Sciatic nerve (tissue), 2 donors: ENCODE results near the gene TSSC4. TPM values are rescaled to one million over a fixed set of nuclear protein-coding genes. Genes with fewer than 3 reads are reported as not detected.

Source experiments
- ATAC-seq: fragments of 200-7000 bp; cut with Tn5 transposase; one replicate; pipeline ENCODE4 v1.9.1; 2020; ENCODE audit warnings: mild to moderate bottlenecking, moderate library complexity
- DNase-seq: peaks from one replicate; pipeline ENCODE4 v3.0.0-alpha.2; 2020; ENCODE audit warnings: low spot score
- intact Hi-C: fragments of 100-400 bp; cut with DNase I; formaldehyde crosslinking; loops from one replicate; pipeline ENCODE4 v1.14.2; 2022
- total RNA-seq: library from RNA; stranded (reverse); fragmentation: NEBNext Ultra II Directional; extraction: Animal tissue kit (Norgen Biotek cat#: 25700); gene quantifications from one replicate; pipeline ENCODE4 v1.2.1, GENCODE V29; 2021
- donor health status: DM: no; HTN: no; CAD: no.
- donor health status: DM: no; HTN: no; CAD: no.

The TSSC4 gene
- total RNA-seq, 1 donor from 2014 or later, result 41.0 TPM

DNA sequence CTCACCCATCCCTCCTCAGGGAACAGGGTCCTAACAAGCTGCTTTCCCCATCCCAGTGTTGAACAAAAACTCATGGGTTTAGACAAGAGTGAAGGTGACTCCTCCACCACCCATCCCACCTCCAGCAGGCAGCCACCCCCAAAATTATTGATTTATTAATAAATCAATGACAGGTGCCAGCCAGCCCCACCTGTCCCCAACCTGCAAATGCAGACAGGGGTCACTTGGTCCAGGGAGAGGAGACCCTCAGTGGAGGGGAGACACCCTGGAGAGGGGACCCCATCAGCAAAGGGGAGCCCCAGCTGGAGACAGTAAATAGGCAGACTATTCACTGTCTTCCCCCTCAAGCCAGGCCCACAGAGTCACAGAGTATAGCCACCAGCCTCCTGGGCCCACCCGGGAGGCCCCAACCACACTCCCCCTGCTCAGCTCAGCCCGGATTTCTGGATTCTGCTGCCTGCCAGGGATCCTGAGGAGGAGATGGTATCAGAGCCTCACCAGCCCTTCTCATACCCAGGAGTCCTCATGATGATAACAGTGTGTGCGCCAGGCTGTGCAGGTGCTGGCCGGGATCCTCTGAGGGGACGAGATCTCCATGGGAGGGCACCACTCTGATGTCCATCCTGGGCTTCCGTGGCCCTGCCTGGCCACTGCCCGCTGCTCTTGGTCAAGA is 32.2 kb upstream of the TSSC4 start:
- no peak for DNase-seq
- intact Hi-C loops, result no loop called here
- ATAC-seq, result no peak

- DNase-seq (no peak), ATAC-seq (no peak)
- intact Hi-C loops, result no loop called here
Measured at GRCh38 chr11:2368851-2369180, 31.7 kb upstream of the TSSC4 start.

- intact Hi-C loops, result no loop called here
- ATAC-seq (no peak), DNase-seq (peak; percentile 49)
Measured at GRCh38 chr11:2369320-2369719, 31.2 kb upstream of the TSSC4 start.

DNA sequence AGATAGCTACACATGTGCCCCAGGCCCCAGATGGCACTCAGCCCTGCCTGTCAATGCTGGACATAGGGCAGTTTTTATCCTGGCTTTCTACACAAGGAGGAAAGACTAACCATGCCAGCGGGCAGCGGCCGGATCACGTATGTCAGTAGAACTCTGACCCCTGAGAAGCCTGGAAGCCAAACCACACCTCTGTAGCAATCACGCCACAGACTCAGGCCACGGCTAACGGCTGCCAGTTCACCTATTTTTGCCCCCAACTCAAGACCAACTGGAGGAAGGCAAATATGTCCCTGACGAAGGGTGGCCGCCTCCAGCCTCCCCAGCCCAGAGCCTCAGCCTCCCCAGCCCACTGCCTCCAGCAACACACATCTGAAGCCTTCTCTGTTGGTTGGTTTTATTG is 30.7 kb upstream of the TSSC4 start:
- intact Hi-C loops, result no loop called here
- ATAC-seq, result peak; percentile 9
- peak; percentile 50 for DNase-seq

DNA sequence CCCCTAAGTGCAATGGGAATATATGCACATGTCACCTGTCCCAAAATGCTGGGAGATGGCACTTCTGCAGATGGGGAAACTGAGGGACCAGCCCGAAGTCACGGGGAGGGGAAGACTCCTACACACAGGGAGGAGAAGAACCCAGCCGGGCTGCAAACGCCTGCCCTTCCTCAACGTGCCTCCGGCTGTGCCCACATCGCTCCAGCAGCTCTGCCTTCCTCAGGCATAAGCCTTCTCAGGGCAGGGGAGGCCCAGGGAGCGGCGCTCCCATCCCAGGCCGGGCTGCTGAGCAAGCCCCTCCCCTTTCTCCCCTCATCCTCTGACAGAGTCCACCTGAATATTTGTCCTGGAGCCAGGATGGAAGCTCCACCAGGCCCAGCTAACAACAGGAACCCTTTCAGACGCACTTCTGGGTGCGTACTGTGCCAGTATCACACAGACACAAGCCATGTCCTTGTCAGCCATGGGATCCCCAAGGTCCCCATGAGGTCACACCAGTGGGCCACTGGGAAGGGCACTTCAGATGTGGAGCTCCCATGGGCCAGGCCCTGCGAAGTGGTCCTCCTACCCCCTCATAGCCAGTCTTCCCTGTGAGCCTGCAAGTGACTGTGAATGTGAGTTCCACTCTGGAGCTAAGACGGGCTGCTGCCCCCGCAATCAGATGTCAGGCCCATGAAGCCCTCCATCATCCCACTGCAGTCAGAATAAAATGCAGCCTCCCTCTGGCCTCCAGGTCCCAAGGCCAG is 25.9 kb upstream of the TSSC4 start:
- intact Hi-C loops, result loop anchor here (5.0 kb wide), 1 partner anchor 67 kb away; no protein-coding TSS in a partner anchor
- DNase-seq (no peak), ATAC-seq (no peak)

DNA sequence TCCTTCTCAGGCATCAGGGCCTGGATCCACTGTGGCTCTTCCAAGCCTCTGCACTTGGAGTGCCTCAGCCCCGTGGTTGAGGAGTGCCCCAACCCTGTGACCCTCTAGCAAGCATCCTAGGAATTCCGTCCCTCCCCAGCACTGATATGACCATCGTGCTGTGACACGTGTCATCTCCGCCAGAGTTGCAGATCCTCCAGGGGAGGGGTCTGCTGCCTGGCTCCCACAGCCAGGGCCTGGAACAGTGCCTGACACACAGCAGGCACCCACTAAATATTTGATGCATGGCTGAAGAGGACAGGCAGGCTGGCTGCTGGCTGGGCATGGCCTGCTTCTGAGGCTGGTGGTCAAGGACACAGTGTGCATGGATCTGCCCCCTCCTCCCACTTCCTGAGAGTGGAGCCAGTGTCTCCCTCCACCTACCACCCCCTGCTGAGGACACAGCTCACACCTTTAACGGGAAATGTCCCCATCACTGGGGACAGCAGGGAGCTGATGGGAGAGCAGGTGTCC is 25.2 kb upstream of the TSSC4 start:
- intact Hi-C loops, result loop anchor here (5.0 kb wide), 1 partner anchor 68 kb away; no protein-coding TSS in a partner anchor
- no peak for DNase-seq
- ATAC-seq, result no peak

- DNase-seq (no peak), ATAC-seq (no peak)
- intact Hi-C loops, result loop anchor here (5.0 kb wide), 1 partner anchor 69 kb away; no protein-coding TSS in a partner anchor
Measured at GRCh38 chr11:2375964-2376551, 24.5 kb upstream of the TSSC4 start.

DNA sequence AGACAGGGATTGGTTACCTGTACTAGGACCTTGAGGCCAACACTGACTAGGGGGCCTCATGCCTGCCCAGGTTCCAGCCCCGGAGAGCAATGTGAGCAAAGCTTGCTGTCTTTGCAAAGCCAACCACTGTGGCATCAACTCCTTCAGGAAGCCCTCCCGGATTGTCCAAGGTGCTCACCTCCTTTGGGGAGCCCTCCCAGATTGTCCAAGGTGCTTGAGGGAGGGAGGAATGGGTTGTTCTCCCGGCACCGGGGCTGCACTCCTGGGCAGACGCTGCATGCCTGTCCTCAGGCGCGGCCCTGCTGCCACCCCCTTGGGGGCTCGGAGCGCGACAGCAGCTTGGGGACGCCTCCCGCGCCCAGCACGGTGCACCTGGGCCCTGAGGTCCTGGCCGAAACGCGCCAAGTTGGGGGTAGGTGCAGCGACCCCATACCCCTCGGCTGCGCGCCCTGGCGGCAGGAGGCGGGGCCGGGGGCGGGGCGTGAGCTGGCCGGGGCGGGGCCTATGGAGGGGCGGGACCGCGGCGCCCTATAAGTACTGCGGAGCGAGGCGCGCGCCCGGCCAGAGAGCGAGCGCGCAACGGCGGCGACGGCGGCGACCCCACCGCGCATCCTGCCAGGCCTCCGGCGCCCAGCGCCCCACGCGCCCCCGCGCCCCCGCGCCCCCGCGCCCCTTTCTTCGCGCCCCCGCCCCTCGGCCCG is 23.6 kb upstream of the TSSC4 start, which contains the start of gene CD81:
TSS of gene CD81 (plus strand) at position 560 of the 701 bp plus-strand sequence. CDS start 240 bp downstream, outside the sequence.
- ATAC-seq (peak; percentile 61), DNase-seq (peak; percentile 79)
- intact Hi-C loops, result loop anchor here (5.0 kb wide), 1 partner anchor 70 kb away; no protein-coding TSS in a partner anchor

DNA sequence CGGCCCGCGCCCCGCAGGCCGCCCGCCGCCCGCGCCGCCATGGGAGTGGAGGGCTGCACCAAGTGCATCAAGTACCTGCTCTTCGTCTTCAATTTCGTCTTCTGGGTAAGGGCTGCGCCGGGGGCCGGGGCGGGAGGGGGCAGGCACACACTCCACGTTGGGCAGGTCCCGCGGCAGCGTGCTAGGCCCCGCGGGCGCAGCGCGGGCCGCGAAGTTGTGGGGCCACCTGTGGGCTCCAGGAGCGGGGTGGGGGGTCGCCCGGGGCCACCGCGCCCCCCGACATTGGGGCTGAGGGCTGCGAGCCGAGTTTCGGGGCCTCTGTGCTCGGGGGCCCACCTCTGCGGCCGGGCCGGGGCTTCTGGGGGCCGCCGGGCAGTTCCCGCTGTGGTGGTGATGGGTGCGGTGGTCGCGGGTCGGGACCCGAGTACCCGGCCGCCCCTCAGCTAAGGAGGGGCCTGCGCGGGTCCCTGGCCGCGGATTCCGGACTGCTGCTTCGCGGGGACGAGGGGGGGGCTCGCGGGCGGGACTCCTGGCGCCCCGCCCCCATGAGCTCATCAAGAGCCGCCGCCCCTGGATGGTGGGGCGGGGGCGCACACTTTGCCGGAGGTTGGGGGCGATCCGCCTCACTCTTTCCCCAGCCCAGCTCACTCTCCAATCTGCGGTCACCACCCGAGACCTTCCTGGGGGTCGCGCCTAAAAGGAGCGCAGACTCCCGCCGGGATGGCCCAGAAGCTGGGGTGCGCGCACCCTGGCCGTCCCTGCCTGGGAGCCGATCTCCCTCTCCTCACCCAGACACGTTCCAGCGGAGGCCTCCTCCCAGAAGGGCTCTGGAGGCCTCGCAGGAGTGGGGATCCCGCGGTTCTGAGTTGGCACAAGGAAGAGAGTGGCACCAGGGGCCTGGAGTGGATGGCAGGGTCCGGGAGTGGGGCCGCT is 22.8 kb upstream of the TSSC4 start:
- DNase-seq, result peak; percentile 85
- peak; percentile 76 for ATAC-seq
- intact Hi-C loops, result loop anchor here (5.0 kb wide), 1 partner anchor 70 kb away; no protein-coding TSS in a partner anchor

DNA sequence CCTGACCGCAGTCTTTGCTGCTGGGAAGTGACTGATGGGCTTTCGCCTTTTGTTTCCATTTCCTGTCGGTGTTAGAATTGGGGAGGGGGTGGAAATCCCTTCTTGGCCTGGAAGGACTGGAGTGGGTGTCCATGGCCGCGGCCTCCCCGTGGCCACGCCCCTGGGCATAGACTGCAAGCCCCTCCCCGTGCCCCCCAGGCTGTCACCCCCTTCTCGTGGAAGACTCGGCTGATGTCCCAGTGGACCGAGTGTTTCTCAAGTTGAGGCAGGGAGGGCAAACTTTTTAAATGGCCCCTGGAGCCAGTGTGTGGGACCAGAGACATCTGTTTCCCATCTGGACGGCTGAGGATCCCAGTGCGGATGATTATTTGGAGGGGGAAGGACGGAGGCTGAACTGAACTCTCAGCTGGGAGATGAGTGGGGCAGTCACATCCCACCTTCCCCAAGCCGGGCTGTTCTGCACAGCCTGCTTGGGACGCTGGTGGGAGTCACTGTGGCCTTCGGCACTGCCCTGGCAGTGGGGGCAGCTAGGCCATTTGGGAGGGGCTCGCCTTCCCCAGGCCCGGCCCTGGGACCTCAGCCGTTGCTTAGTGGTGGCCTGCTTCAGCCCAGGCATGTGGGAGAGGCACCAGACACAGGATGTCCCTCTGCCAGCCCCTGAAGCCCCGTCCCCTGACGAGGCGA is 21.9 kb upstream of the TSSC4 start:
- peak; percentile 79 for DNase-seq
- peak; percentile 55 for ATAC-seq
- intact Hi-C loops, result loop anchor here (5.0 kb wide), 1 partner anchor 71 kb away; no protein-coding TSS in a partner anchor

- no peak for ATAC-seq
- DNase-seq, result no peak
- intact Hi-C loops, result loop anchor here (5.0 to 10.0 kb wide), 2 partner anchors 72 to 1635 kb away; partner anchors contain the start of gene TALDO1
Measured at GRCh38 chr11:2379466-2380174, 20.9 kb upstream of the TSSC4 start.

- ATAC-seq, result no peak
- intact Hi-C loops, result loop anchor here (10.0 kb wide), 1 partner anchor 1636 kb away; the partner anchor contains the start of gene TALDO1
- no peak for DNase-seq
Measured at GRCh38 chr11:2380396-2380795, 20.2 kb upstream of the TSSC4 start.

DNA sequence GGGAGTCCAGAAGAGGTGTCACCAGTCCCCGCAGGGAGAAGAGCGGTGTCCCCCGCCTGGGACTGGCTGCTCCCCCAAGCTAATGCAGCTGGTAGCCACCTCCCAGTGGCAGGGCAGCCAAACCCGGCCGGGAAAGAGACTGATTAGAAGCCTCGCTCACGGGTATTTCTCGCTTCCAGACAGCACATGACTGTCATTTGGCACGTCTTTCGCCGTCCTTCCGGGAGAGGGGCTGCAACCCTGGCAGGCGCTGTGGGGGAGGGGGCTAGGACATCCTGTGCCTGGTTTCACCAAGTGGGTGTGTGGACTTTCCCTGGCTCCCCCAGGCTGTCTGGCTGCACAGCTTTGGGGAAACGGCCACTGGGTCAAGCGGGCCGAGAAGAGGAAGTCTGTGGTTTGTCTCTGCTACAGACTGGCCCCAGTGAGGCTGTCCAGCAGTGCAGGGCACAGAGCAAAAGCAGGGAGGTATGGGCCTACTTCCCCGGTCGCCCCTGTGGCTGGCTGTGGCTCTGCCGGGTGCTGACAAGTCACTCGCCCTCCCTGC is 19.7 kb upstream of the TSSC4 start:
- ATAC-seq, result peak; percentile 37
- peak; percentile 84 for DNase-seq
- intact Hi-C loops, result loop anchor here (10.0 kb wide), 1 partner anchor 1636 kb away; the partner anchor contains the start of gene TALDO1

DNA sequence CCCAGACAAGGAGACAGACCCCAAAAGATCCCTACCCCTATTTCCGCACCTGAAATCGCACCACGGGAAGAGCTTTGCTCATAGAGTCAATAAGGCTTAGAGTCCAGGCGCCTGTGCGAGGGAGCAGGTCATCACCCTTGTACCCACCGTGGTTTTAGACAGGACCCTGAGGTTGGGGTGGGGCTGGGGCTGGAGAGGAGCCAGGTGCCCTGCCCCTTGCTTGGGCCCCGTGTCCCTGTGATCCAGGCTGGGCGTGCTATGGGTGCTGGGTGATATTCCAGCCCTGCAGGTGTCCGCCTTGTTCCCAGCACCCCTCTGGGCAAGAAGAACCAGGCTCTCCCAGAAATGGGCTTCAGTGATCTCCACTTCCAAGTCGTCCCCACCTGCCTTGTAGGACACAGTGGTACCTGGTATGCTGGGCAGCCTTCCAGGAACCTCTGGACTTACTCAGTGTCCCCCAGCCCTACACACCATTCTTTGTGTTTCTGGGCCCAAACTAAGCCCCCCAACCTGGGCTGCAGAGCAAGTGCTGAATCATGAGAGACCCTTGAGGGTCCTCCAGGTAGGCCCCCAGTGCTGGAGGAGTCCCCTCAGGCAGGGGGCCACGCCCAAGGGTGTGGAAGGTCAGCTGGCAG is 18.9 kb upstream of the TSSC4 start:
- intact Hi-C loops, result loop anchor here (10.0 kb wide), 1 partner anchor 1637 kb away; the partner anchor contains the start of gene TALDO1
- ATAC-seq (no peak), DNase-seq (no peak)

DNA sequence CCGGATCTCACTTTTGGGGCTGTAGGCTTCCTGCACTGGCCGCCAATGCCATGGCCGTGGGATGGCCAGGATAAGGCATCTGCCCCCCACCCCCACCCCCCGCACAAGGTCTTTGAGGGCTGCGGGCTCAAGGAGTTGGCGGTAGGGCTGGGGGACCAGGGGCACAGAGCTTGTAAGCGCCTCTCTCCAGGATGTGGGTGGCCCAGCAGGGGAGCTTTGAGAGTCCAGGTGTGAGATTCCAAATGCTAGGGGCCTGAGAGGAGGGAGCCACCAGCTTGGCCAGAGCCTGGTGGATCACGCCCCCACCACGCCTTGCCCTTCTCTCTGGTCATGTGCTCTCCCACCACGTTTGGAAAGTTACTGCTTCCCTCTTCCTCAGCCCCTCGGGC is 18.4 kb upstream of the TSSC4 start:
- intact Hi-C loops, result loop anchor here (10.0 kb wide), 1 partner anchor 1637 kb away; the partner anchor contains the start of gene TALDO1
- no peak for ATAC-seq
- DNase-seq, result no peak
